DND-41 (cell line): ENCODE data around the gene ABRACL.

Source experiments
- ATAC-seq: fragments of 200-7000 bp; cut with Tn5 transposase; 3 replicates; pipeline ENCODE4 v1.9.1; 2021; ENCODE audit warnings: low read depth; ENCODE audit not compliant: insufficient read depth
- DNase-seq: peaks from one replicate; pipeline ENCODE4 v3.0.0-alpha.2; 2020
- H2AFZ ChIP-seq: 2 replicates; pipeline ENCODE4 v1.6.0; 2012; ENCODE audit warnings: low read depth, low read length
- H3K27ac ChIP-seq: 2 replicates; pipeline ENCODE4 v1.5.1; 2012; ENCODE audit warnings: low read length, inconsistent platforms
- H3K27me3 ChIP-seq: fragments of 200-600 bp; sonication (generic); 2 replicates; pipeline ENCODE4 v1.6.0; 2012; ENCODE audit warnings: low read length, mild to moderate bottlenecking, inconsistent platforms; ENCODE audit not compliant: insufficient read depth, poor library complexity
- H3K36me3 ChIP-seq: 2 replicates; pipeline ENCODE4 v1.5.1; 2012; ENCODE audit warnings: low read length, inconsistent platforms; ENCODE audit not compliant: insufficient read depth
- H3K4me1 ChIP-seq: 2 replicates; pipeline ENCODE4 v1.5.1; 2012; ENCODE audit warnings: mild to moderate bottlenecking, low read length; ENCODE audit not compliant: insufficient read depth
- H3K4me2 ChIP-seq: 2 replicates; pipeline ENCODE4 v1.6.0; 2012; ENCODE audit warnings: mild to moderate bottlenecking, moderate library complexity, low read length, inconsistent platforms; ENCODE audit not compliant: insufficient read depth
- H3K4me3 ChIP-seq, 2 experiments: fragments of 200-600 bp in 1 of 2; shearing (Covaris generic) in 1 of 2; 2 replicates each; pipeline ENCODE4 v1.5.1; 2012 to 2016; ENCODE audit warnings: inconsistent platforms in 2 of 2, low read length in 2 of 2, mild to moderate bottlenecking in 2 of 2, low read depth in 1 of 2, moderate library complexity in 1 of 2
- H3K79me2 ChIP-seq: 2 replicates; pipeline ENCODE4 v1.6.0; 2012; ENCODE audit warnings: low read length, inconsistent platforms; ENCODE audit not compliant: insufficient read depth
- H3K9ac ChIP-seq: 2 replicates; pipeline ENCODE4 v1.6.0; 2012; ENCODE audit warnings: low read depth, mild to moderate bottlenecking, inconsistent platforms, low read length, moderate library complexity
- H3K9me3 ChIP-seq: 2 replicates; pipeline ENCODE4 v1.5.1; 2012; ENCODE audit warnings: low read length, moderate library complexity, mild to moderate bottlenecking, inconsistent platforms; ENCODE audit not compliant: insufficient read depth, severe bottlenecking
- H4K20me1 ChIP-seq: 2 replicates; pipeline ENCODE4 v1.6.0; 2012; ENCODE audit warnings: low read length; ENCODE audit not compliant: insufficient read depth
- EZH2 ChIP-seq: IDR thresholded peaks from 3 replicates; pipeline ENCODE4 v1.6.1; 2012; ENCODE audit warnings: borderline replicate concordance, low read depth, mild to moderate bottlenecking, moderate library complexity, low read length, inconsistent platforms; ENCODE audit not compliant: severe bottlenecking
- TF ChIP-seq, protein P1 (sequence below): IDR thresholded peaks from 2 replicates; pipeline ENCODE4 v1.5.1; 2012; ENCODE audit warnings: borderline replicate concordance, low read length, moderate library complexity, mild to moderate bottlenecking; ENCODE audit not compliant: poor library complexity, severe bottlenecking; ENCODE audit errors: extremely low read depth

ABRACL gene

DNA sequence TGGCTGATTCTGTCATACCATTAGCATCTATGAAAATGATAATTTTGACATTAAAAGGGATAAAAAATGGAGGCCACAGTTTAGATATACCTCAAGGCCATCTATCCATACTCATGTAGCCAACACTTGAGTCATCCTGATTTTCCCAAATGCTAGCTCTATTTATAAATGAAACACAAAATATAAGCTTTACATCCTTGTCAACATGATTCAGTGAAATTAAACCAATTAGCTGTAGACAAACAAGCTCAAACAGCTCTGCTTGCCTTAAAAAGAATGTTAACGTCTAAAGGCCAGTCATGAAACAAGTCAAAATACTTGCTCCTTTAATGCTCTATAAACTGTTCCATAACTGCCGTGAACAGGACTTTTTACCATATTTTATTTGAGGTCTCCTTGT lies 40.3 kb downstream of the ABRACL start:
- H3K27me3 ChIP-seq, result peaks cover 3% of the 10 kb centered on the region
- H3K27ac ChIP-seq, result no peak overlapping the region
- ATAC-seq, result no peak
- H4K20me1 ChIP-seq, result no peaks in the 10 kb centered on the region
- DNase-seq, result no peak
- H3K9me3 ChIP-seq, result no peaks in the 10 kb centered on the region
- H3K79me2 ChIP-seq, result no peaks in the 10 kb centered on the region
- H3K4me1 ChIP-seq, result no peaks in the 10 kb centered on the region
- H3K9ac ChIP-seq, result no peak overlapping the region
- no peak for TF ChIP-seq EZH2
- TF ChIP-seq, protein P1, sequence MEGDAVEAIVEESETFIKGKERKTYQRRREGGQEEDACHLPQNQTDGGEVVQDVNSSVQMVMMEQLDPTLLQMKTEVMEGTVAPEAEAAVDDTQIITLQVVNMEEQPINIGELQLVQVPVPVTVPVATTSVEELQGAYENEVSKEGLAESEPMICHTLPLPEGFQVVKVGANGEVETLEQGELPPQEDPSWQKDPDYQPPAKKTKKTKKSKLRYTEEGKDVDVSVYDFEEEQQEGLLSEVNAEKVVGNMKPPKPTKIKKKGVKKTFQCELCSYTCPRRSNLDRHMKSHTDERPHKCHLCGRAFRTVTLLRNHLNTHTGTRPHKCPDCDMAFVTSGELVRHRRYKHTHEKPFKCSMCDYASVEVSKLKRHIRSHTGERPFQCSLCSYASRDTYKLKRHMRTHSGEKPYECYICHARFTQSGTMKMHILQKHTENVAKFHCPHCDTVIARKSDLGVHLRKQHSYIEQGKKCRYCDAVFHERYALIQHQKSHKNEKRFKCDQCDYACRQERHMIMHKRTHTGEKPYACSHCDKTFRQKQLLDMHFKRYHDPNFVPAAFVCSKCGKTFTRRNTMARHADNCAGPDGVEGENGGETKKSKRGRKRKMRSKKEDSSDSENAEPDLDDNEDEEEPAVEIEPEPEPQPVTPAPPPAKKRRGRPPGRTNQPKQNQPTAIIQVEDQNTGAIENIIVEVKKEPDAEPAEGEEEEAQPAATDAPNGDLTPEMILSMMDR, result no peak
- no peaks in the 10 kb centered on the region for H3K36me3 ChIP-seq
- H2AFZ ChIP-seq, result no peak overlapping the region
- H3K4me2 ChIP-seq, result no peak overlapping the region
- H3K4me3 ChIP-seq, result no peak overlapping the region

DNA sequence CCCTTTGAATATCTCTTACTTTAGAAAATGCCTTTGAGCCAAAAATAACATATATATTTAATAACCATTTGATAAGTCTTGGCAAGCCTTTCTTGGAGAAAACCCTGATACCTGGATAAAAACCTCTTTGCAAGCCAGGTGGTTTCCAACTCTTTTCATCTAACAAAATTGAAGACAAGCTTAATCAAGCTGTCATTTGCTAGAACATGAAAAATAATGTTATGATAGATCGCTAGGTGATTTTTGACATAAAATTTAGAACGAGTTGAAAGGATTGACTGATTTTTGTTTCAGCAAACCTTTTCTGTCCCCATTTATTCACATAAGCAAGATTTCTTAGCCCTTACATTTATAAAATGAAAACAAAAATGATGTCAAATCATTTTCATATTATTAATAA lies 44.6 kb downstream of the ABRACL start:
- peaks cover 3% of the 10 kb centered on the region for H3K27me3 ChIP-seq

DNA sequence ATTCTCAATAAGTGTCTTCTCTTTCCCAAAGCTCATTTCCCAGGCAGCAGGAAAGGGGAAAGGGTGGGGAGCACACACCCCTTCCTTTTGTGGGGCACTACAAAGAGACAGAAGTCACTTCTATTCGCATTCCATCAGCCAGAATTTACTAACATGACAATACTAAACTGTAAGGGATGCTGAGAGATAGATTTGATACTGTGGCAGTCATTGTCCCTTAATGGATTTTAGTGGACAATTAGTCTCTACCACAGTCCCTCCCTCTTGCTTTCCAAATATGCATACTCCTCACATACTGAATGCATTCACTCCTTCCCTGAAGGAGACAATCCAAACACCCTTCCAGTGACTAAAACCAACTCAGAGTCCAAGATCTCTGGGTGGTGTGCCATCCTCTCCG lies 50.5 kb downstream of the ABRACL start:
- ATAC-seq, result no peak
- no peak for TF ChIP-seq EZH2
- TF ChIP-seq, protein P1, result no peak

More for the DNA sequence above, 44.6 kb downstream of the ABRACL start:
- H3K9me3 ChIP-seq, result no peaks in the 10 kb centered on the region
- H3K79me2 ChIP-seq, result no peaks in the 10 kb centered on the region
- H3K27ac ChIP-seq, result no peak overlapping the region
- ATAC-seq (no peak), DNase-seq (no peak)
- H3K4me2 ChIP-seq, result no peak overlapping the region
- H3K4me3 ChIP-seq, result no peak overlapping the region
- no peaks in the 10 kb centered on the region for H3K4me1 ChIP-seq
- H4K20me1 ChIP-seq, result no peaks in the 10 kb centered on the region
- no peak for TF ChIP-seq EZH2
- TF ChIP-seq, protein P1, result no peak
- no peak overlapping the region for H3K9ac ChIP-seq
- H2AFZ ChIP-seq, result no peak overlapping the region
- H3K36me3 ChIP-seq, result no peaks in the 10 kb centered on the region

DNA sequence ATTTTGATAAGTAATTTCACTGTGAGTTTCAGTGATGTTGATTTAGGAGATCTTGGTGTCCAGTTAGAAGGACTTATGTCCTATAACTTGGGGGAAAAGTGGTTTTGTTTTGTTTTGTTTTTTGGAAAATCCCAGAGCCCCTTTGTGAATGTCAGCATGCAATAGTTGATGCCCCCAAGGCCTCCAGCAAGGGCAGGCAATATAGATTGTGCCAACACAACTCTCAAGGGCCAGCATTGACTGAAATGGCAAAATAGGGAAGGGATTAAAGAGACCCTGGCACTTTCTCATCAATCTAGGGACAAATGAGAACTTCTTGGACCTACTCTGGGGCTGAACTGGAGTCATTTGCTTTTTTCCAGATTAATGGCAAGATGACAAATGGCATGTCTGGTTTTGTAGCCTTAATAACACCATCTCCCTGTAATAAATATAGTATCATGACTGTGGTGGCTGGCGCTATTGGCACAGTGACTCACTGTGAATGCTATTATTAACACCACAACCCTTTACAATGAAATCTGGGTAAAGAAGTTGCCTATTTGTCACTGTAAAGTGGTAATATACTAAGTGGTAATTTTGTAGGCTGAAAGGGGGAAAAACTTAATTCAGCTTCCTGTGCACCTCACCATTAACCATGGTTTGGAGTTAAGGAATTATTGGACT lies 51.8 kb downstream of the ABRACL start:
- no peak overlapping the region for H2AFZ ChIP-seq
- DNase-seq (no peak), ATAC-seq (no peak)
- no peaks in the 10 kb centered on the region for H3K79me2 ChIP-seq
- H3K27me3 ChIP-seq, result no peaks in the 10 kb centered on the region
- no peak overlapping the region for H3K4me3 ChIP-seq
- H3K9ac ChIP-seq, result no peak overlapping the region
- no peak overlapping the region for H3K27ac ChIP-seq
- H3K4me1 ChIP-seq, result no peaks in the 10 kb centered on the region
- no peaks in the 10 kb centered on the region for H4K20me1 ChIP-seq
- no peaks in the 10 kb centered on the region for H3K36me3 ChIP-seq
- no peaks in the 10 kb centered on the region for H3K9me3 ChIP-seq
- H3K4me2 ChIP-seq, result no peak overlapping the region
- no peak for TF ChIP-seq EZH2

More for the DNA sequence above, 50.5 kb downstream of the ABRACL start:
- Histone ChIP-seq H3K36me3 (no peaks in the 10 kb centered on the region), H3K4me2 (no peak overlapping the region), H3K79me2 (no peaks in the 10 kb centered on the region), H3K27ac (no peak overlapping the region), H3K27me3 (no peaks in the 10 kb centered on the region), H3K4me3 (no peak overlapping the region), H3K9ac (no peak overlapping the region), H2AFZ (no peak overlapping the region), H4K20me1 (no peaks in the 10 kb centered on the region), H3K4me1 (no peaks in the 10 kb centered on the region), H3K9me3 (no peaks in the 10 kb centered on the region)
- no peak for DNase-seq
